HepG2 (cell line): Measurements from ENCODE around the gene NNMT.

Experiments
- CEBPB ChIP-seq: IDR thresholded peaks from 2 replicates; pipeline ENCODE4 v1.6.1; 2011; ENCODE audit warnings: low read depth, low read length, improper control_type of control experiment, borderline replicate concordance
- EHMT2 ChIP-seq: fragments of 200-600 bp; sonication (generic); IDR thresholded peaks from 2 replicates; pipeline ENCODE4 v1.7.0; 2017; ENCODE audit warnings: antibody characterized with exemption, low read depth, low read length, borderline replicate concordance
- ELF3 ChIP-seq: IDR thresholded peaks from 2 replicates; pipeline ENCODE4 v1.6.1; 2016; ENCODE audit warnings: missing genetic modification reagents, missing compliant biosample characterization
- EZH2 ChIP-seq: conservative IDR thresholded peaks from 2 replicates; pipeline ENCODE4 v1.6.1; 2012; ENCODE audit warnings: mild to moderate bottlenecking, low read depth, low read length, moderate library complexity
- FIP1L1 ChIP-seq: fragments of 200-400 bp; formaldehyde crosslinking; IDR thresholded peaks from 2 replicates; pipeline ENCODE4 v1.6.1; 2018; ENCODE audit warnings: low read depth, mild to moderate bottlenecking, low read length, moderate library complexity, borderline replicate concordance; ENCODE audit not compliant: insufficient read depth
- GATA4 ChIP-seq: sonication (generic); IDR thresholded peaks from 2 replicates; pipeline ENCODE4 v1.6.1; 2016; ENCODE audit warnings: antibody characterized with exemption, low read depth, borderline replicate concordance
- HNRNPK ChIP-seq: fragments of 200-400 bp; formaldehyde crosslinking; IDR thresholded peaks from 2 replicates; pipeline ENCODE4 v1.6.1; 2018; ENCODE audit warnings: low read length, low read depth, moderate library complexity, mild to moderate bottlenecking; ENCODE audit not compliant: poor library complexity, severe bottlenecking
- IRF2 ChIP-seq: IDR thresholded peaks from 2 replicates; pipeline ENCODE4 v1.6.1; 2018; ENCODE audit warnings: missing genetic modification reagents, missing compliant biosample characterization
- MAFK ChIP-seq, 2 experiments: IDR thresholded peaks in 1 of 2; conservative IDR thresholded peaks in 1 of 2; 2 replicates each; pipeline ENCODE4 v1.6.1; 2011; ENCODE audit warnings: improper control_type of control experiment in 2 of 2, low read length in 2 of 2
- SIX4 ChIP-seq: sonication (generic); formaldehyde crosslinking; IDR thresholded peaks from 2 replicates; pipeline ENCODE4 v1.4.0; 2020; ENCODE audit warnings: missing genetic modification reagents
- ZNF282 ChIP-seq: fragments of 450-650 bp; IDR thresholded peaks from 2 replicates; pipeline ENCODE4 v1.6.1; 2018; ENCODE audit not compliant: partially characterized antibody
- TF ChIP-seq, protein P1 (sequence below): sonication (generic); formaldehyde crosslinking; IDR thresholded peaks from 2 replicates; pipeline ENCODE4 v1.5.0; 2020; ENCODE audit warnings: mild to moderate bottlenecking, missing genetic modification reagents, moderate library complexity

- TF ChIP-seq GATA4 (no peak), IRF2 (CRISPR knock-in tag) (no peak), CEBPB (no peak), EHMT2 (no peak), EZH2 (no peak), HNRNPK (no peak), FIP1L1 (no peak), ZNF282 (no peak), ELF3 (CRISPR knock-in tag) (no peak), MAFK (conservative IDR thresholded peaks at IDR 0.05 in 1 of 2, IDR thresholded peaks at IDR 0.05 in 1 of 2; ENCODE audit: low read length in 2 of 2) (no peak), SIX4 (CRISPR knock-in tag) (no peak)
- TF ChIP-seq, protein P1, sequence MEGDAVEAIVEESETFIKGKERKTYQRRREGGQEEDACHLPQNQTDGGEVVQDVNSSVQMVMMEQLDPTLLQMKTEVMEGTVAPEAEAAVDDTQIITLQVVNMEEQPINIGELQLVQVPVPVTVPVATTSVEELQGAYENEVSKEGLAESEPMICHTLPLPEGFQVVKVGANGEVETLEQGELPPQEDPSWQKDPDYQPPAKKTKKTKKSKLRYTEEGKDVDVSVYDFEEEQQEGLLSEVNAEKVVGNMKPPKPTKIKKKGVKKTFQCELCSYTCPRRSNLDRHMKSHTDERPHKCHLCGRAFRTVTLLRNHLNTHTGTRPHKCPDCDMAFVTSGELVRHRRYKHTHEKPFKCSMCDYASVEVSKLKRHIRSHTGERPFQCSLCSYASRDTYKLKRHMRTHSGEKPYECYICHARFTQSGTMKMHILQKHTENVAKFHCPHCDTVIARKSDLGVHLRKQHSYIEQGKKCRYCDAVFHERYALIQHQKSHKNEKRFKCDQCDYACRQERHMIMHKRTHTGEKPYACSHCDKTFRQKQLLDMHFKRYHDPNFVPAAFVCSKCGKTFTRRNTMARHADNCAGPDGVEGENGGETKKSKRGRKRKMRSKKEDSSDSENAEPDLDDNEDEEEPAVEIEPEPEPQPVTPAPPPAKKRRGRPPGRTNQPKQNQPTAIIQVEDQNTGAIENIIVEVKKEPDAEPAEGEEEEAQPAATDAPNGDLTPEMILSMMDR (CRISPR knock-in tag): no peak
Measured at GRCh38 chr11:114273071-114273470, 23.1 kb upstream of the NNMT start.
